Retina (tissue), 1 donor: ENCODE measurements around the gene PNKP.
A peak's percentile ranks its signal among the peaks of the same experiment; 100 is the strongest.

Source experiments
- DNase-seq: peaks from one replicate; pipeline ENCODE4 v3.0.0-alpha.2; 2016

Gene PNKP

GRCh38 chr19:49857061-49857837, 10.1 kb downstream of the PNKP start:
- DNase-seq = no peak

- no peak for DNase-seq
Observed at GRCh38 chr19:49856574-49857021, 10.8 kb downstream of the PNKP start.

GRCh38 chr19:49855676-49856573, 11.5 kb downstream of the PNKP start:
- no peak for DNase-seq

- no peak for DNase-seq
Observed at GRCh38 chr19:49855277-49855675, 12.1 kb downstream of the PNKP start.

GRCh38 chr19:49854378-49855263, 12.8 kb downstream of the PNKP start:
- DNase-seq = no peak

GRCh38 chr19:49853852-49854377, 13.5 kb downstream of the PNKP start:
- no peak for DNase-seq

- no peak for DNase-seq
Observed at GRCh38 chr19:49852631-49853126, 14.7 kb downstream of the PNKP start.

- no peak for DNase-seq
Observed at GRCh38 chr19:49851456-49852259, 15.7 kb downstream of the PNKP start.

GRCh38 chr19:49850487-49851342, 16.7 kb downstream of the PNKP start, which contains the start of gene PTOV1:
TSS of gene PTOV1 (plus strand) at chr19:49851159.
- peak; percentile 98 for DNase-seq

- DNase-seq = no peak
Observed at GRCh38 chr19:49850221-49850486, 17.2 kb downstream of the PNKP start.

- DNase-seq = no peak
Observed at GRCh38 chr19:49849433-49850220, 17.7 kb downstream of the PNKP start.

- DNase-seq = no peak
Observed at GRCh38 chr19:49848938-49849337, 18.4 kb downstream of the PNKP start.

- DNase-seq = no peak
Observed at GRCh38 chr19:49847731-49848696, 19.4 kb downstream of the PNKP start.

GRCh38 chr19:49846408-49846807, 21.0 kb downstream of the PNKP start:
- no peak for DNase-seq

- no peak for DNase-seq
Observed at GRCh38 chr19:49845414-49845813, 22.0 kb downstream of the PNKP start.

- no peak for DNase-seq
Observed at GRCh38 chr19:49844138-49845095, 23.0 kb downstream of the PNKP start.

GRCh38 chr19:49843265-49843664, 24.1 kb downstream of the PNKP start:
- no peak for DNase-seq
